HepG2 (cell line): ENCODE measurements around the gene ZNF292. TPM values are rescaled to one million over a fixed set of nuclear protein-coding genes. Genes with fewer than 3 reads are reported as not detected.
"Not testable (repeated sequence)": the region's sequence is repeated elsewhere in the genome, so short reads cannot be mapped to it uniquely, and the experiment has no call there.

Experiments
- ATAC-seq: fragments of 200-7000 bp; cut with Tn5 transposase; 3 replicates; pipeline ENCODE4 v1.9.1; 2020; ENCODE audit warnings: mild to moderate bottlenecking, moderate library complexity
- BruUV-seq: library from RNA; stranded (reverse); fragments of 400-500 nt; replicated peaks from 2 replicates; lab custom pipeline; 2021; lab: Mats Ljungman, UMichigan
- CTCF ChIA-PET: fragments of 300-600 bp; formaldehyde crosslinking; extraction: SDS; loops from one replicate; lab custom pipeline; 2021; ENCODE audit warnings: low total read pairs, inconsistent platforms, low intra/inter-chr PET ratio; lab: Yijun Ruan, JAX
- POLR2A ChIA-PET: fragments of 350-600 bp; sonication (Branson Sonifier 250); formaldehyde crosslinking; loops from one replicate; lab custom pipeline; 2020; ENCODE audit warnings: antibody characterized with exemption, inconsistent platforms; lab: Yijun Ruan, JAX
- DNase-seq: peaks from one replicate; pipeline ENCODE4 v3.0.0-alpha.2; 2015; ENCODE audit warnings: low spot score
- FAIRE-seq: peaks from 3 replicates; lab custom pipeline; 2011; peaks lifted over from hg19 to GRCh38; lab: Jason Lieb, UNC
- H2AFZ ChIP-seq: one replicate; pipeline ENCODE4 v1.6.1; 2011; ENCODE audit warnings: low read length, inconsistent platforms
- H3K27ac ChIP-seq: fragments of 300-600 bp; 3 replicates; pipeline ENCODE4 v1.8.0; 2011; ENCODE audit warnings: mixed run types, mild to moderate bottlenecking, mixed read lengths, low read length, inconsistent platforms; ENCODE audit not compliant: insufficient read depth; ENCODE audit errors: extremely low read length
- H3K27me3 ChIP-seq, 2 experiments: fragments of 200-600 bp in 1 of 2; 2 replicates in 1 of 2; 3 replicates in 1 of 2; pipeline versions ENCODE4 v1.6.0 to v1.8.0; 2011; ENCODE audit warnings: low read length in 2 of 2, mild to moderate bottlenecking in 2 of 2, moderate library complexity in 2 of 2, inconsistent platforms in 1 of 2; ENCODE audit not compliant: insufficient read depth in 2 of 2, control insufficient read depth in 1 of 2
- H3K36me3 ChIP-seq, 2 experiments: fragments of 200-600 bp in 1 of 2; replicated peaks in 1 of 2; 2 replicates in 1 of 2; 3 replicates in 1 of 2; pipeline versions ENCODE4 v1.5.1 to v1.8.0; 2011; ENCODE audit warnings: low read length in 2 of 2, inconsistent platforms in 1 of 2; ENCODE audit not compliant: insufficient read depth in 2 of 2, control insufficient read depth in 1 of 2
- H3K4me1 ChIP-seq: 2 replicates; pipeline ENCODE4 v1.5.1; 2012; ENCODE audit warnings: low read length, inconsistent platforms; ENCODE audit not compliant: insufficient read depth
- H3K4me2 ChIP-seq: 2 replicates; pipeline ENCODE4 v1.6.0; 2011; ENCODE audit warnings: low read depth, low read length, inconsistent platforms
- H3K4me3 ChIP-seq, 3 experiments: fragments of 200-600 bp in 1 of 3; sonication (generic), shearing (Covaris generic) in 1 of 3; replicated peaks in 1 of 3; 2 replicates each; pipeline ENCODE4 v1.5.1; 2011 to 2016; ENCODE audit warnings: low read length in 3 of 3, inconsistent platforms in 2 of 3, low read depth in 2 of 3, mild to moderate bottlenecking in 2 of 3, control low read depth in 1 of 3, mixed read lengths in 1 of 3; ENCODE audit not compliant: insufficient read depth in 1 of 3
- H3K79me2 ChIP-seq: one replicate; pipeline ENCODE4 v1.6.1; 2011; ENCODE audit warnings: low read length, inconsistent platforms; ENCODE audit not compliant: insufficient read depth
- H3K9ac ChIP-seq: 2 replicates; pipeline ENCODE4 v1.6.0; 2011; ENCODE audit warnings: mild to moderate bottlenecking, low read depth, low read length, inconsistent platforms; ENCODE audit not compliant: insufficient read depth
- H3K9me3 ChIP-seq: 2 replicates; pipeline ENCODE4 v1.5.1; 2012; ENCODE audit warnings: mild to moderate bottlenecking, low read length
- H4K20me1 ChIP-seq: 2 replicates; pipeline ENCODE4 v1.6.0; 2011; ENCODE audit warnings: inconsistent platforms, mild to moderate bottlenecking, low read length, moderate library complexity; ENCODE audit not compliant: insufficient read depth
- PAXIP1 ChIP-seq: sonication (generic); formaldehyde crosslinking; conservative IDR thresholded peaks from 2 replicates; pipeline ENCODE4 v1.4.0; 2020; ENCODE audit warnings: mild to moderate bottlenecking, missing genetic modification reagents, moderate library complexity
- POLR2A ChIP-seq, 2 experiments: IDR thresholded peaks; 2 replicates each; pipeline ENCODE4 v1.6.1; 2011; ENCODE audit warnings: low read depth in 2 of 2, low read length in 2 of 2, mild to moderate bottlenecking in 1 of 2, moderate library complexity in 1 of 2; ENCODE audit not compliant: insufficient read depth in 1 of 2
- RARG ChIP-seq: sonication (generic); formaldehyde crosslinking; IDR thresholded peaks from 2 replicates; pipeline ENCODE4 v1.4.0; 2020; ENCODE audit warnings: low read depth, mild to moderate bottlenecking, missing genetic modification reagents
- SKIL ChIP-seq: sonication (generic); formaldehyde crosslinking; IDR thresholded peaks from 2 replicates; pipeline ENCODE4 v1.8.0; 2022; ENCODE audit warnings: missing genetic modification reagents, mild to moderate bottlenecking, moderate library complexity, borderline replicate concordance
- ZGPAT ChIP-seq: IDR thresholded peaks from 2 replicates; pipeline ENCODE4 v1.6.1; 2016; ENCODE audit warnings: mild to moderate bottlenecking
- ZNF235 ChIP-seq: sonication (generic); formaldehyde crosslinking; IDR thresholded peaks from 2 replicates; pipeline ENCODE4 v1.8.1; 2023; ENCODE audit warnings: mild to moderate bottlenecking, missing genetic modification reagents, borderline replicate concordance
- ZNF615 ChIP-seq: sonication (generic); formaldehyde crosslinking; IDR thresholded peaks from 2 replicates; pipeline ENCODE4 v1.5.0; 2020; ENCODE audit warnings: mild to moderate bottlenecking, missing genetic modification reagents, borderline replicate concordance
- ZSCAN21 ChIP-seq: sonication (generic); formaldehyde crosslinking; IDR thresholded peaks from 2 replicates; pipeline ENCODE4 v1.8.0; 2022; ENCODE audit warnings: mild to moderate bottlenecking, missing genetic modification reagents, moderate library complexity, borderline replicate concordance
- ZSCAN5A ChIP-seq: sonication (generic); formaldehyde crosslinking; IDR thresholded peaks from 2 replicates; pipeline ENCODE4 v1.8.0; 2022; ENCODE audit warnings: mild to moderate bottlenecking, missing genetic modification reagents, borderline replicate concordance
- WGBS: methylation state at CpG from one replicate; pipeline ENCODE4 v1.1.6; 2017; ENCODE audit warnings: low lambda C conversion rate; 5-methylcytosine and 5-hydroxymethylcytosine counted together
- in situ Hi-C: cut with HindIII; loops from 2 replicates; pipeline ENCODE4 v1.10.0; 2017; ENCODE audit warnings: low pct_unique_long_range_greater_than_20kb; ENCODE audit not compliant: extremely low pct_ligation_motif_present
- intact Hi-C: fragments of 100-400 bp; cut with micrococcal nuclease; formaldehyde crosslinking; loops from one replicate; pipeline ENCODE4 v1.10.0; 2022; ENCODE audit not compliant: unreplicated experiment
- polyA plus RNA-seq, 8 experiments: library from polyadenylated mRNA; depleted of rRNA in 3 of 8; stranded (reverse) in 7 of 8; unstranded in 1 of 8; fragments of >200 nt; fragmentation: Illumina TruSeq in 4 of 8; extraction: Trizol in 4 of 8; gene quantifications; 2 replicates each; pipeline versions ENCODE4 v1.2.1 to v1.2.3, GENCODE V29; 2011 to 2016; ENCODE audit warnings: low read depth in 4 of 8, missing spikeins in 1 of 8, mixed read lengths in 1 of 8; ENCODE audit not compliant: insufficient read depth in 1 of 8
- total RNA-seq, 5 experiments: library from RNA; depleted of rRNA; stranded (reverse); fragments of >200 nt; fragmentation: Illumina TruSeq; extraction: Trizol; gene quantifications; 2 replicates each; pipeline ENCODE4 v1.2.3, GENCODE V29; 2016; ENCODE audit warnings: low read depth in 1 of 5

Gene ZNF292
- total and polyA plus RNA-seq, 2 of the 13 experiments (the other 11 are each of a cell fraction or from before 2014, with no cell fraction given) = 9.9 to 12.8 TPM

GRCh38 chr6:87155842-87156815 lies 764 bp downstream of the ZNF292 start (continued):
- TF ChIP-seq POLR2A (IDR thresholded peaks at IDR 0.05; ENCODE audit: insufficient read depth in 1 of 2, low read depth in 2 of 2, low read length in 2 of 2) = peak in 1 of 2 experiments; percentile 64; a peak in 3 of 4 replicates
- no peak for TF ChIP-seq PAXIP1 (CRISPR knock-in tag)
- TF ChIP-seq ZSCAN21 (CRISPR knock-in tag) = no peak
- no peak for TF ChIP-seq SKIL (CRISPR knock-in tag)
- peak; percentile 4; the same call in 1 of the 2 replicates for TF ChIP-seq ZNF235 (CRISPR knock-in tag)
- no peak for TF ChIP-seq ZSCAN5A
- TF ChIP-seq ZGPAT (CRISPR knock-in tag) = no peak
- no peak for TF ChIP-seq RARG (CRISPR knock-in tag)
- 0 out of 2 replicates have a peak, but pooled peaks have one; percentile 3 for TF ChIP-seq ZNF615
- TF ChIP-seq, all 625 proteins: peak for 26

GRCh38 chr6:87157596-87157995 lies 2.2 kb downstream of the ZNF292 start:
- H3K79me2 ChIP-seq = peaks cover 88% of the 10 kb centered on the region
- in situ Hi-C loops, H3K27ac ChIP-seq, POLR2A ChIA-PET, BruUV-seq, H2AFZ ChIP-seq, ATAC-seq, CTCF ChIA-PET, H3K9me3 ChIP-seq, DNase-seq, H3K9ac ChIP-seq, H3K27me3 ChIP-seq, FAIRE-seq, H3K36me3 ChIP-seq: not testable (repeated sequence)
- peaks cover 36% of the 10 kb centered on the region for H3K4me1 ChIP-seq
- WGBS = 80% methylated on average over 10 of the region's 10 CpGs
- peak overlapping the region; percentile 74 for H3K4me2 ChIP-seq
- intact Hi-C loops = loop anchor here (5.0 kb wide), 2 partner anchors 80 to 235 kb away; no protein-coding TSS in a partner anchor
- H3K4me3 ChIP-seq = peak overlapping the region; percentile 86 to 96 (median 88)
- peaks cover 65% of the 10 kb centered on the region for H4K20me1 ChIP-seq
